NB4 (cell line): ENCODE results near the gene IGSF9B.

Source experiments
- CTCF ChIP-seq: IDR thresholded peaks from one replicate; pipeline ENCODE4 v1.5.1; 2012; ENCODE audit warnings: low read depth, low read length
- MAX ChIP-seq: IDR thresholded peaks from 2 replicates; pipeline ENCODE4 v1.6.1; 2011; ENCODE audit warnings: low read depth, low read length
- POLR2A ChIP-seq: IDR thresholded peaks from 2 replicates; pipeline ENCODE4 v1.6.1; 2011; ENCODE audit warnings: mild to moderate bottlenecking; ENCODE audit not compliant: insufficient read length; ENCODE audit errors: extremely low read depth

GRCh38 chr11:133988686-133989410 is 32.1 kb upstream of the IGSF9B start:
- TF ChIP-seq CTCF (no peak), MAX (no peak), POLR2A (no peak)
